SKM-1 (cell line): ENCODE measurements around the gene MAGOHB.

Experiments
- DNase-seq: peaks from one replicate; lab custom pipeline; 2025; ENCODE audit not compliant: unreplicated experiment; lab: John Stamatoyannopoulos, UW

The MAGOHB gene

DNA sequence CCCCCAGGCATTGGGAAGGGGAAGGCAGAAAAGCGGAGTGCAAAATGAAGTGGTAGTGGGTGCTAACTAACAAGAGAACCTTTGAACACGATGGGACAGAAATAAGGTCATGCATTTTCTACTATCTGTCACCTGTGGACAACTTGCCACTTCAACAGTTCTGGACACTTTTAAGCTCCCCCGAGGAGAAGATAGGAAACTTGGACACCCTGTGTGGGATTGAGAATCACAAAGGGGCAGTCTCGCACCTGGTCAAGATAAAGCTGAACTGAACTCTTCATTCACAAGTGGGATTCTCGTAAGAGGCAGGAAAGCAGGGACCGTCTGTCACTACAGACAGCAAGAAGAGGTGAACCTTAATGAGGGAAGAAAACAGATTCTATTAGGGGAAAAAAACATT is 56.1 kb downstream of the MAGOHB start:
- DNase-seq, result no peak

DNA sequence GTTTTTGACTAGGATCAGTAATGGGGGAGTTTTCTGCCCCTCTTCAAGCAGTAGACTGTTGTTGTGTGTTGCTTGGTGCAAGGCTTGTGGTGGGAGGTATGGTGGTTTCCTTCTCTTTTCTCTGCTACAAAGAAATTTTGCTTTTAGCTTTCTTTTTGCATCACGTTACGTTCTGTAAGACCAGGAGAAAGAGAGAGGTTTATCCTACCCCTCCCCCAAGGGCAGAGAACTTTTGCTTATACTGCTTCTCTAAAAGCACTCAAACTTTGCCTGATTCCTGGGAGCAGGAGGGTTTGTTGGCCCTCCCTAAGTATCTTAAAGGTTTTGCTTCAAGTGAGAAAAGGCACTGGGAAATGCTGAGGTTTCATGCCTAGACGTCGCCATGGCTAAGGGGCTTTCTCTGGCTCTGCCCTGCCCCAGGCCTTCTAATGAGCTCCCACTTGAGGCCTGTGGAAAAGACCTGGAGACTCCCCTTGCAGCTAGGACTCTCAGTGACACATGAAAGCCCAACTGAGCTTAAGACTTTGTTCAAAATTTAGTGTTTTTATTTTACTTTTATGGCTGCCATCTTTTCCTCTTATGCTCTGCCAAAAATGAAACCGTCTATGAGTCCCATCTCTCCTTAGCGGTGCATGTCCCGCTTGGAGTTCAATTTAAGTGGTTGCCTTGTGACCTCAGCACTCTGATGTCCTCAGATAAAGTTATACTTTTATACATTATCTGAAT is 58.5 kb downstream of the MAGOHB start:
- no peak for DNase-seq

DNA sequence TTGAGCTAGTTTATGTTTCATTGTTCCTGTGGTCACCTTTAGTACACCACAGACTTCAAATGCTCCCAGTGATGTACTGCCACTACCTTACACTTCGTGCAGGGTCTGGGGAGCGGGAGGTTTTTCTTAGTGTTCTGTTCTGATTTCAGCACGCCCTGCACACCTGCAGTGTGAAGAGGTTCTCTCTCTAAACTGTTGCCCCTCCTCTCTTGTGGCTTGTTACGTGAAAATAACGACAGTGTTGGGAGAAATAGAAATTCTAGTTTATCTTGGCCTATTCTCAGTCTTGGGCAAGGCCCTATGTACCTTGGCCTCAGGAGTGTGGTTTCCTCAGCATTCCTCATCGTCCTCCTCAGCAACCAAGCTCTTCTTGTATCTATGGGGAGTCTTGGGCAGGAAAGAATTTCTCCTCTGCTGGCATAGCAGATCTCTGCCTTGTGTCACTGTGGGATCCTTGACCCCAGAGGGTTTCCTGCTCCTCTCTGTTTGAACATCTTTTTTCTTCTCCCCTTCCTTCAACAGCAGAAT is 59.1 kb downstream of the MAGOHB start:
- no peak for DNase-seq
